ENCODE data around the gene AMDHD2.

AMDHD2 gene

GRCh38 chr16:2499454-2499853, 20.7 kb upstream of the AMDHD2 start (continued):
- TF ChIP-seq ZNF311 (tag by site-specific recombination; IDR thresholded peaks at IDR 0.05; ENCODE audit: borderline replicate concordance) (no peak), ZNF362 (tag by site-specific recombination; IDR thresholded peaks at IDR 0.05) (no peak), ZBTB6 (tag by site-specific recombination; IDR thresholded peaks at IDR 0.05) (no peak), OSR2 (tag by site-specific recombination; IDR thresholded peaks at IDR 0.05) (no peak), ZNF664 (tag by site-specific recombination; IDR thresholded peaks at IDR 0.05) (no peak)

- Histone ChIP-seq H3K27ac (ENCODE audit: extremely low read depth, low read depth, low read length) (no peak overlapping the region), H3K4me3 (ENCODE audit: low read depth, low read length) (no peak overlapping the region), H3K9me3 (ENCODE audit: control insufficient read depth, insufficient read depth, low read depth, low read length) (no peaks in the 10 kb centered on the region), H3K36me3 (ENCODE audit: control insufficient read depth in 2 of 2, insufficient read depth in 1 of 2, low read length in 2 of 2) (peaks cover 0 to 39% of the 10 kb centered on the region in 2 experiments; a peak in 1 of 3 replicates), H3K4me1 (ENCODE audit: control insufficient read depth, insufficient read depth, low read length) (peaks cover 7% of the 10 kb centered on the region)
- ChIA-PET CTCF (interaction anchor here (0.6 to 2.6 kb wide), 2 partner anchors 32 to 305 kb away, joined by 3 to 28 read pairs; partner anchors contain the start of gene CASKIN1), POLR2A (interaction anchor here (0.6 kb wide), 1 partner anchor 45 kb away, joined by 3 read pairs; no protein-coding TSS in a partner anchor)
- TF ChIP-seq ZEB2 (tag by site-specific recombination; IDR thresholded peaks at IDR 0.05) (no peak), ZNF621 (tag by site-specific recombination; IDR thresholded peaks at IDR 0.05) (no peak), OSR2 (tag by site-specific recombination; IDR thresholded peaks at IDR 0.05) (no peak), ZNF26 (tag by site-specific recombination; IDR thresholded peaks at IDR 0.05) (no peak), ZNF112 (tag by site-specific recombination; IDR thresholded peaks at IDR 0.05) (no peak), ZNF423 (tag by site-specific recombination; IDR thresholded peaks at IDR 0.05) (no peak), ZNF692 (tag by site-specific recombination; IDR thresholded peaks at IDR 0.05) (no peak), ZNF138 (tag by site-specific recombination; IDR thresholded peaks at IDR 0.05; ENCODE audit: borderline replicate concordance) (no peak), KLF16 (tag by site-specific recombination; IDR thresholded peaks at IDR 0.05) (no peak), ZNF362 (tag by site-specific recombination; IDR thresholded peaks at IDR 0.05) (no peak), ZNF266 (tag by site-specific recombination; IDR thresholded peaks at IDR 0.05; ENCODE audit: low read depth) (no peak), ZSCAN16 (tag by site-specific recombination; IDR thresholded peaks at IDR 0.05) (no peak), TCF7L2 (IDR thresholded peaks at IDR 0.05; ENCODE audit: borderline replicate concordance, low read depth, low read length) (no peak), ZNF837 (tag by site-specific recombination; IDR thresholded peaks at IDR 0.05) (no peak), ZFP37 (tag by site-specific recombination; IDR thresholded peaks at IDR 0.05) (no peak), ZNF513 (tag by site-specific recombination; IDR thresholded peaks at IDR 0.05) (no peak), ZNF404 (tag by site-specific recombination; IDR thresholded peaks at IDR 0.05) (no peak), TSHZ1 (tag by site-specific recombination; IDR thresholded peaks at IDR 0.05; ENCODE audit: borderline replicate concordance) (no peak)
These were observed 20.2 kb upstream of the AMDHD2 start for GRCh38 chr16:2499890-2500429.
